ENCODE data around the gene TMEM217.
A peak's percentile ranks its signal among the peaks of the same experiment; 100 is the strongest.

The TMEM217 gene

GRCh38 chr6:37269105-37269504 lies 11.2 kb upstream of the TMEM217 start:
- no peak overlapping the region for H3K27ac Mint-ChIP-seq
- ATAC-seq (replicated peaks), result no peak
- no peaks in the 10 kb centered on the region for H3K27me3 Mint-ChIP-seq
- DNase-seq, result no peak
- peaks cover 33 to 35% of the 10 kb centered on the region in 2 donors for H3K36me3 Mint-ChIP-seq
- H3K9me3 Mint-ChIP-seq, result no peaks in the 10 kb centered on the region
- H3K4me1 Mint-ChIP-seq, result peaks cover 25 to 55% of the 10 kb centered on the region in 2 donors
- no peak overlapping the region for H3K4me3 Mint-ChIP-seq

GRCh38 chr6:37265860-37266259 lies 7.9 kb upstream of the TMEM217 start:
- DNase-seq (no peak), ATAC-seq (replicated peaks) (no peak)
- Mint-ChIP-seq H3K27ac (no peak overlapping the region), H3K36me3 (peaks cover 24 to 33% of the 10 kb centered on the region in 2 donors), H3K4me1 (peaks cover 27 to 48% of the 10 kb centered on the region in 2 donors), H3K27me3 (no peaks in the 10 kb centered on the region), H3K9me3 (no peaks in the 10 kb centered on the region), H3K4me3 (no peak overlapping the region)

- H3K27me3 Mint-ChIP-seq, result no peaks in the 10 kb centered on the region
- no peak for ATAC-seq (replicated peaks)
- no peaks in the 10 kb centered on the region for H3K9me3 Mint-ChIP-seq
- H3K4me1 Mint-ChIP-seq, result peaks cover 25 to 49% of the 10 kb centered on the region in 2 donors
- H3K27ac Mint-ChIP-seq, result no peak overlapping the region
- no peak for DNase-seq
- peaks cover 18 to 28% of the 10 kb centered on the region in 2 donors for H3K36me3 Mint-ChIP-seq
- no peak overlapping the region for H3K4me3 Mint-ChIP-seq
Observed at GRCh38 chr6:37265001-37265400, 7.1 kb upstream of the TMEM217 start.

GRCh38 chr6:37262446-37263026 lies 4.6 kb upstream of the TMEM217 start:
- H3K36me3 Mint-ChIP-seq, result peaks cover 13 to 26% of the 10 kb centered on the region in 2 donors
- no peak overlapping the region for H3K4me3 Mint-ChIP-seq
- no peaks in the 10 kb centered on the region for H3K9me3 Mint-ChIP-seq
- no peak for ATAC-seq (replicated peaks)
- no peak for DNase-seq
- no peaks in the 10 kb centered on the region for H3K27me3 Mint-ChIP-seq
- H3K27ac Mint-ChIP-seq, result no peak overlapping the region
- H3K4me1 Mint-ChIP-seq, result peaks cover 33 to 54% of the 10 kb centered on the region in 2 donors

GRCh38 chr6:37261198-37261597 lies 3.3 kb upstream of the TMEM217 start:
- H3K9me3 Mint-ChIP-seq, result no peaks in the 10 kb centered on the region
- no peak for ATAC-seq (replicated peaks)
- H3K36me3 Mint-ChIP-seq, result peaks cover 13 to 26% of the 10 kb centered on the region in 2 donors
- DNase-seq, result no peak
- no peaks in the 10 kb centered on the region for H3K27me3 Mint-ChIP-seq
- H3K27ac Mint-ChIP-seq, result no peak overlapping the region
- H3K4me1 Mint-ChIP-seq, result peaks cover 41 to 61% of the 10 kb centered on the region in 2 donors
- no peak overlapping the region for H3K4me3 Mint-ChIP-seq

- peaks cover 14 to 29% of the 10 kb centered on the region in 2 donors for H3K36me3 Mint-ChIP-seq
- H3K27me3 Mint-ChIP-seq, result no peaks in the 10 kb centered on the region
- DNase-seq, result no peak
- ATAC-seq (replicated peaks), result no peak
- H3K4me3 Mint-ChIP-seq, result no peak overlapping the region
- H3K9me3 Mint-ChIP-seq, result no peaks in the 10 kb centered on the region
- H3K27ac Mint-ChIP-seq, result no peak overlapping the region
- peaks cover 42 to 58% of the 10 kb centered on the region in 2 donors for H3K4me1 Mint-ChIP-seq
Observed at GRCh38 chr6:37260444-37260843, 2.5 kb upstream of the TMEM217 start.

GRCh38 chr6:37260040-37260439 lies 2.1 kb upstream of the TMEM217 start:
- no peak for DNase-seq
- peak; percentile 11 to 21 for ATAC-seq (replicated peaks)
- no peaks in the 10 kb centered on the region for H3K27me3 Mint-ChIP-seq
- H3K4me3 Mint-ChIP-seq, result peak overlapping the region; percentile 67 to 94
- H3K36me3 Mint-ChIP-seq, result peaks cover 16 to 29% of the 10 kb centered on the region in 2 donors
- H3K9me3 Mint-ChIP-seq, result no peaks in the 10 kb centered on the region
- peak overlapping the region; percentile 89 for H3K27ac Mint-ChIP-seq
- H3K4me1 Mint-ChIP-seq, result peaks cover 39 to 55% of the 10 kb centered on the region in 2 donors

GRCh38 chr6:37259191-37259590 lies 1.2 kb upstream of the TMEM217 start:
- H3K27me3 Mint-ChIP-seq, result no peaks in the 10 kb centered on the region
- H3K4me1 Mint-ChIP-seq, result peaks cover 33 to 47% of the 10 kb centered on the region in 2 donors
- H3K27ac Mint-ChIP-seq, result peak overlapping the region; percentile 89
- peaks cover 18 to 25% of the 10 kb centered on the region in 2 donors for H3K36me3 Mint-ChIP-seq
- H3K4me3 Mint-ChIP-seq, result peak overlapping the region; percentile 67 to 94
- ATAC-seq (replicated peaks) (no peak), DNase-seq (no peak)
- H3K9me3 Mint-ChIP-seq, result no peaks in the 10 kb centered on the region

GRCh38 chr6:37258405-37259105 lies 611 bp upstream of the TMEM217 start:
- Mint-ChIP-seq H3K36me3 (peaks cover 18 to 25% of the 10 kb centered on the region in 2 donors), H3K9me3 (no peaks in the 10 kb centered on the region), H3K27me3 (no peaks in the 10 kb centered on the region), H3K4me1 (peaks cover 33 to 46% of the 10 kb centered on the region in 2 donors), H3K4me3 (peak overlapping the region; percentile 94 to 97), H3K27ac (peak overlapping the region; percentile 100)
- DNase-seq, result no peak
- ATAC-seq (replicated peaks), result no peak

GRCh38 chr6:37257320-37257633 lies 667 bp downstream of the TMEM217 start:
- DNase-seq (no peak), ATAC-seq (replicated peaks) (no peak)
- peak overlapping the region; percentile 100 for H3K27ac Mint-ChIP-seq
- peaks cover 12 to 14% of the 10 kb centered on the region in 2 donors for H3K36me3 Mint-ChIP-seq
- H3K4me3 Mint-ChIP-seq, result peak overlapping the region; percentile 94 to 97
- H3K4me1 Mint-ChIP-seq, result peaks cover 26 to 35% of the 10 kb centered on the region in 2 donors
- no peaks in the 10 kb centered on the region for H3K9me3 Mint-ChIP-seq
- H3K27me3 Mint-ChIP-seq, result no peaks in the 10 kb centered on the region

GRCh38 chr6:37256692-37257319 lies 1.1 kb downstream of the TMEM217 start:
- Mint-ChIP-seq H3K27ac (no peak overlapping the region), H3K27me3 (no peaks in the 10 kb centered on the region), H3K4me1 (peaks cover 26 to 35% of the 10 kb centered on the region in 2 donors), H3K4me3 (peak overlapping the region; percentile 67 to 94), H3K36me3 (peaks cover 11 to 14% of the 10 kb centered on the region in 2 donors), H3K9me3 (no peaks in the 10 kb centered on the region)
- DNase-seq (no peak), ATAC-seq (replicated peaks) (no peak)

GRCh38 chr6:37254881-37255280 lies 3.1 kb downstream of the TMEM217 start:
- DNase-seq (no peak), ATAC-seq (replicated peaks) (no peak)
- no peaks in the 10 kb centered on the region for H3K9me3 Mint-ChIP-seq
- no peak overlapping the region for H3K4me3 Mint-ChIP-seq
- H3K4me1 Mint-ChIP-seq, result peaks cover 23 to 31% of the 10 kb centered on the region in 2 donors
- H3K27me3 Mint-ChIP-seq, result no peaks in the 10 kb centered on the region
- H3K36me3 Mint-ChIP-seq, result peaks cover 11% of the 10 kb centered on the region in 2 donors
- H3K27ac Mint-ChIP-seq, result no peak overlapping the region

GRCh38 chr6:37253486-37254007 lies 4.4 kb downstream of the TMEM217 start:
- no peak for ATAC-seq (replicated peaks)
- H3K4me1 Mint-ChIP-seq, result peaks cover 16 to 18% of the 10 kb centered on the region in 2 donors
- H3K27ac Mint-ChIP-seq, result no peak overlapping the region
- DNase-seq, result no peak
- no peak overlapping the region for H3K4me3 Mint-ChIP-seq
- H3K36me3 Mint-ChIP-seq, result peaks cover 10 to 11% of the 10 kb centered on the region in 2 donors
- no peaks in the 10 kb centered on the region for H3K27me3 Mint-ChIP-seq
- H3K9me3 Mint-ChIP-seq, result no peaks in the 10 kb centered on the region

- ATAC-seq (replicated peaks), result no peak
- no peaks in the 10 kb centered on the region for H3K9me3 Mint-ChIP-seq
- H3K36me3 Mint-ChIP-seq, result peaks cover 5 to 9% of the 10 kb centered on the region in 2 donors
- H3K4me3 Mint-ChIP-seq, result no peak overlapping the region
- peaks cover 4 to 6% of the 10 kb centered on the region in 2 donors for H3K4me1 Mint-ChIP-seq
- DNase-seq, result no peak
- H3K27ac Mint-ChIP-seq, result no peak overlapping the region
- peaks cover 0 to 1% of the 10 kb centered on the region in 2 donors for H3K27me3 Mint-ChIP-seq
Observed at GRCh38 chr6:37251211-37251780, 6.6 kb downstream of the TMEM217 start.
